Activated B cell treated with CpG ODN at 0.5 μM for 24 hours (primary cell): ENCODE measurements around the gene CHIT1. TPM values are rescaled to one million over a fixed set of nuclear protein-coding genes. Genes with fewer than 3 reads are reported as not detected.
A peak's percentile ranks its signal among the peaks of the same experiment; 100 is the strongest.

Experiments used
- ATAC-seq: fragments of 200-7000 bp; cut with Tn5 transposase; one replicate; pipeline ENCODE4 v1.10.0; 2021; ENCODE audit warnings: low read depth, mild to moderate bottlenecking, moderate library complexity
- CTCF ChIA-PET: fragments of 350-600 bp; sonication (Branson Sonifier 250); formaldehyde crosslinking; loops from one replicate; lab custom pipeline; 2021; ENCODE audit warnings: antibody characterized with exemption; lab: Charles Lee
- POLR2A ChIA-PET: fragments of 350-600 bp; sonication (Branson Sonifier 250); formaldehyde crosslinking; loops from one replicate; lab custom pipeline; 2021; ENCODE audit warnings: antibody characterized with exemption; lab: Charles Lee
- DNase-seq: peaks from one replicate; pipeline ENCODE4 v3.0.0; 2022
- H3K27ac Mint-ChIP-seq: one replicate; pipeline ENCODE4 v1.8.0; 2020; ENCODE audit warnings: mixed read lengths
- H3K27me3 Mint-ChIP-seq: one replicate; pipeline ENCODE4 v1.8.0; 2021; ENCODE audit warnings: mixed read lengths
- H3K36me3 Mint-ChIP-seq: one replicate; pipeline ENCODE4 v1.8.0; 2021; ENCODE audit warnings: low read depth, mixed read lengths
- H3K4me1 Mint-ChIP-seq: one replicate; pipeline ENCODE4 v1.8.0; 2021; ENCODE audit warnings: mixed read lengths
- H3K4me3 Mint-ChIP-seq: one replicate; pipeline ENCODE4 v1.8.0; 2020; ENCODE audit warnings: mild to moderate bottlenecking, mixed read lengths
- H3K9me3 Mint-ChIP-seq: one replicate; pipeline ENCODE4 v1.8.0; 2020; ENCODE audit warnings: mixed read lengths
- CTCF ChIP-seq: fragments of 200-600 bp; IDR thresholded peaks from one replicate; pipeline ENCODE4 v1.8.0; 2022; ENCODE audit warnings: antibody characterized with exemption, mild to moderate bottlenecking
- intact Hi-C: fragments of 100-400 bp; cut with micrococcal nuclease; formaldehyde crosslinking; loops from one replicate; pipeline ENCODE4 v1.15.1; 2024
- total RNA-seq: library from RNA; stranded (reverse); gene quantifications from 2 replicates; pipeline ENCODE4 v1.2.3, GENCODE V29; 2022

The CHIT1 gene
- total RNA-seq, 1 donor from 2014 or later = 6.6 TPM

- no peaks in the 10 kb centered on the region for H3K9me3 Mint-ChIP-seq
- peak; percentile 78 for ATAC-seq
These were observed 43.9 kb upstream of the CHIT1 start for GRCh38 chr1:203273206-203273868.

GRCh38 chr1:203272633-203273205 is 43.2 kb upstream of the CHIT1 start:
- Mint-ChIP-seq H3K27ac (peak overlapping the region; percentile 93), H3K27me3 (no peaks in the 10 kb centered on the region), H3K4me3 (peak overlapping the region; percentile 87), H3K36me3 (no peaks in the 10 kb centered on the region), H3K9me3 (no peaks in the 10 kb centered on the region), H3K4me1 (peaks cover 70% of the 10 kb centered on the region)
- ATAC-seq (no peak), DNase-seq (no peak)
- CTCF ChIA-PET = interaction anchor here (0.6 to 11.3 kb wide), 17 partner anchors 11 to 332 kb away, joined by 3 to 525 read pairs (median 9); partner anchors contain the start of gene BTG2
- intact Hi-C loops = loop anchor here (1.0 to 5.0 kb wide), 5 partner anchors 15 to 110 kb away; partner anchors contain the start of gene BTG2
- no peak for TF ChIP-seq CTCF
- POLR2A ChIA-PET = interaction anchor here (0.6 to 31.2 kb wide), 12 partner anchors 39 to 215 kb away, joined by 3 to 1942 read pairs (median 5); partner anchors contain the start of gene BTG2

More at GRCh38 chr1:203273206-203273868, 43.9 kb upstream of the CHIT1 start:
- Mint-ChIP-seq H3K27me3 (no peaks in the 10 kb centered on the region), H3K27ac (peak overlapping the region; percentile 93), H3K36me3 (no peaks in the 10 kb centered on the region), H3K4me1 (peaks cover 73% of the 10 kb centered on the region), H3K4me3 (peak overlapping the region; percentile 87)
- ChIA-PET POLR2A (interaction anchor here (0.6 to 31.2 kb wide), 13 partner anchors 39 to 215 kb away, joined by 3 to 1942 read pairs (median 5); partner anchors contain the start of gene BTG2), CTCF (interaction anchor here (0.6 to 11.3 kb wide), 19 partner anchors 10 to 332 kb away, joined by 3 to 525 read pairs (median 10); partner anchors contain the start of gene BTG2)
- TF ChIP-seq CTCF = peak; percentile 74
- peak; percentile 90 for DNase-seq
- intact Hi-C loops = loop anchor here (1.0 to 5.0 kb wide), 5 partner anchors 14 to 109 kb away; partner anchors contain the start of gene BTG2

GRCh38 chr1:203271962-203272632 is 42.6 kb upstream of the CHIT1 start:
- DNase-seq (no peak), ATAC-seq (no peak)
- CTCF ChIA-PET = interaction anchor here (1.1 to 11.3 kb wide), 10 partner anchors 15 to 168 kb away, joined by 4 to 525 read pairs (median 22); partner anchors contain the start of gene BTG2
- POLR2A ChIA-PET = interaction anchor here (0.6 to 31.2 kb wide), 5 partner anchors 40 to 548 kb away, joined by 4 to 1942 read pairs (median 122); partner anchors contain the start of gene BTG2
- Mint-ChIP-seq H3K4me1 (peaks cover 70% of the 10 kb centered on the region), H3K36me3 (no peaks in the 10 kb centered on the region), H3K4me3 (no peak overlapping the region), H3K9me3 (no peaks in the 10 kb centered on the region), H3K27me3 (no peaks in the 10 kb centered on the region), H3K27ac (no peak overlapping the region)
- intact Hi-C loops = loop anchor here (5.0 kb wide), 1 partner anchor 110 kb away; no protein-coding TSS in a partner anchor
- TF ChIP-seq CTCF = no peak

GRCh38 chr1:203271018-203271743 is 41.7 kb upstream of the CHIT1 start:
- Mint-ChIP-seq H3K4me1 (peaks cover 64% of the 10 kb centered on the region), H3K27me3 (no peaks in the 10 kb centered on the region), H3K4me3 (no peak overlapping the region), H3K27ac (peak overlapping the region; percentile 81), H3K36me3 (no peaks in the 10 kb centered on the region), H3K9me3 (no peaks in the 10 kb centered on the region)
- intact Hi-C loops = loop anchor here (5.0 kb wide), 1 partner anchor 111 kb away; no protein-coding TSS in a partner anchor
- POLR2A ChIA-PET = interaction anchor here (0.8 to 31.2 kb wide), 5 partner anchors 41 to 209 kb away, joined by 3 to 1942 read pairs (median 5); partner anchors contain the start of gene BTG2
- ATAC-seq (peak; percentile 37), DNase-seq (no peak)
- CTCF ChIA-PET = interaction anchor here (0.6 to 11.3 kb wide), 12 partner anchors 16 to 431 kb away, joined by 3 to 525 read pairs (median 14); partner anchors contain the start of gene BTG2
- no peak for TF ChIP-seq CTCF
